Upper lobe of right lung (tissue), 1 donor: ENCODE data around the gene SLC18B1. TPM values are rescaled to one million over a fixed set of nuclear protein-coding genes. Genes with fewer than 3 reads are reported as not detected.
A peak's percentile ranks its signal among the peaks of the same experiment; 100 is the strongest.

Experiments
- ATAC-seq: fragments of 200-7000 bp; cut with Tn5 transposase; one replicate; pipeline ENCODE4 v1.9.1; 2020; ENCODE audit warnings: mild to moderate bottlenecking, moderate library complexity
- DNase-seq: peaks from one replicate; pipeline ENCODE4 v3.0.0-alpha.2; 2020
- H3K27ac ChIP-seq: fragments of 200-600 bp; one replicate; pipeline ENCODE4 v1.8.0; 2022
- H3K27me3 ChIP-seq: fragments of 200-600 bp; one replicate; pipeline ENCODE4 v1.8.0; 2022; ENCODE audit warnings: mild to moderate bottlenecking
- H3K36me3 ChIP-seq: fragments of 200-600 bp; one replicate; pipeline ENCODE4 v1.8.0; 2022
- H3K4me1 ChIP-seq: fragments of 200-600 bp; one replicate; pipeline ENCODE4 v1.8.0; 2022
- H3K4me3 ChIP-seq: fragments of 200-600 bp; one replicate; pipeline ENCODE4 v1.8.0; 2022; ENCODE audit warnings: mild to moderate bottlenecking
- H3K9me3 ChIP-seq: fragments of 200-600 bp; one replicate; pipeline ENCODE4 v1.8.0; 2022
- intact Hi-C: fragments of 100-400 bp; cut with DNase I; formaldehyde crosslinking; loops from one replicate; pipeline ENCODE4 v1.11.0; 2022
- total RNA-seq: library from RNA; stranded (reverse); fragmentation: NEBNext Ultra II Directional; extraction: Animal tissue kit (Norgen Biotek cat#: 25700); gene quantifications from one replicate; pipeline ENCODE4 v1.2.1, GENCODE V29; 2021
- TF ChIP-seq, protein P1 (sequence below): fragments of 200-600 bp; IDR thresholded peaks from one replicate; pipeline ENCODE4 v1.8.0; 2022; ENCODE audit warnings: antibody characterized with exemption
- donor health status: DM: no; HTN: yes; CAD: no; lungs with severe emphysema.

The SLC18B1 gene
- total RNA-seq, 1 donor from 2014 or later, result 8.9 TPM

DNA sequence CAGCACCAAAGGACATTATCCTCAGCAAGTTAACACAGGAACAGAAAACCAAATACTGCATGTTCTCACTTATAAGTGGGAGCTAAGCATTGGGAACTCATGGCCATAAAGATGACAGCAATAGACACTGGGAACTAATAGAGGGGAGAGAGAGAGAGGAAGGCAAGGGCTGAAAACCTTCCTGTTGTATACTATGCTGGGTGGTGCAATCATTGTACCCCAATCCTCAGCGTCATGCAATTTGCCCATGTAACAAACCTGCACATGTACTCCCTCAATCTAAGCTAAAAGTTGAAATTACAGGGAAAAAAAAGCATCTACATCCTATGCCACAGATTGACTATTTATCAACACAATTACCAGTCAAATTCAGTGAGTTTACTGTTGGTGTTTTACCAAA, 64.6 kb downstream of the SLC18B1 start:
- Histone ChIP-seq H3K9me3 (no peaks in the 10 kb centered on the region), H3K4me1 (peaks cover 22% of the 10 kb centered on the region), H3K27ac (no peak overlapping the region), H3K36me3 (no peaks in the 10 kb centered on the region), H3K27me3 (no peaks in the 10 kb centered on the region), H3K4me3 (no peak overlapping the region)
- intact Hi-C loops, result no loop called here
- DNase-seq (no peak), ATAC-seq (peak; percentile 68)
- TF ChIP-seq, protein P1, sequence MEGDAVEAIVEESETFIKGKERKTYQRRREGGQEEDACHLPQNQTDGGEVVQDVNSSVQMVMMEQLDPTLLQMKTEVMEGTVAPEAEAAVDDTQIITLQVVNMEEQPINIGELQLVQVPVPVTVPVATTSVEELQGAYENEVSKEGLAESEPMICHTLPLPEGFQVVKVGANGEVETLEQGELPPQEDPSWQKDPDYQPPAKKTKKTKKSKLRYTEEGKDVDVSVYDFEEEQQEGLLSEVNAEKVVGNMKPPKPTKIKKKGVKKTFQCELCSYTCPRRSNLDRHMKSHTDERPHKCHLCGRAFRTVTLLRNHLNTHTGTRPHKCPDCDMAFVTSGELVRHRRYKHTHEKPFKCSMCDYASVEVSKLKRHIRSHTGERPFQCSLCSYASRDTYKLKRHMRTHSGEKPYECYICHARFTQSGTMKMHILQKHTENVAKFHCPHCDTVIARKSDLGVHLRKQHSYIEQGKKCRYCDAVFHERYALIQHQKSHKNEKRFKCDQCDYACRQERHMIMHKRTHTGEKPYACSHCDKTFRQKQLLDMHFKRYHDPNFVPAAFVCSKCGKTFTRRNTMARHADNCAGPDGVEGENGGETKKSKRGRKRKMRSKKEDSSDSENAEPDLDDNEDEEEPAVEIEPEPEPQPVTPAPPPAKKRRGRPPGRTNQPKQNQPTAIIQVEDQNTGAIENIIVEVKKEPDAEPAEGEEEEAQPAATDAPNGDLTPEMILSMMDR, result no peak

DNA sequence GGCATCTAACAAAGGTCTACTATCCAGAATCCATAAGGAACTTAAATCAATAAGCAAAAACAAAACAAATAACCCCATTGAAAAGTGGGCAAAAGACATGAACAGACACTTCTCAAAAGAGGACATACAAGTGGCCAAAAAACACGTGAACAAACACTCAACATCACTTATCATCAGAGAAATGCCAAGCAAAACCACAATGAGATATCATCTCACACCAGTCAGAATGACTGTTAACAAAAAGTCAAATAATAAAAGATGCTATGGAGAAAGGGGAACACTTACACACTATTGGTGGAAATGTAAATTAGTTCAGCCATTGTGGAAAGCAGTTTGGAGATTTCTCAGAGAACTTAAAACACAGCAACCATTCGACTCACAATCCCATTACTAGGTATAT, 65.2 kb downstream of the SLC18B1 start:
- intact Hi-C loops, result no loop called here
- Histone ChIP-seq H3K27me3 (no peaks in the 10 kb centered on the region), H3K27ac (no peak overlapping the region), H3K36me3 (no peaks in the 10 kb centered on the region), H3K4me3 (no peak overlapping the region), H3K4me1 (peaks cover 22% of the 10 kb centered on the region), H3K9me3 (no peaks in the 10 kb centered on the region)
- DNase-seq (no peak), ATAC-seq (no peak)
- TF ChIP-seq, protein P1, result no peak

DNA sequence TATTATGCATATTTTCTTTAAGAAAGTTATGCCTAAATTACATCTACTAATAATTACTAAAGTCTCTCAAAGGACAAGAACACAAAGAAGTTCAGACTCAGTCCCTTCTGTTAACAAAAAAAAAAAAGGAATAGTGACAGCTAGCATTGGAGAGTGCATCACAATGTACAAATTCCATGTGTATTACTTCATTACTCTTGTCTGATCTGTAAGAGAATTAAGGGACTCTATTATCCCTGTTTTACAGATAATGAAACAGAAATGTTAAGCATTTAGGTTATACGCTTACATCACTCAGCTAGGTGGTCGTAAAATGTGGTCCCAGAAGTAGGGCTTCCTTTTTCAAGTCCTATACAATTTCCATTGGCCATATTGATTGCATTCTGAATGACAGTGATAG, 67.4 kb downstream of the SLC18B1 start:
- Histone ChIP-seq H3K27me3 (no peaks in the 10 kb centered on the region), H3K9me3 (no peaks in the 10 kb centered on the region), H3K4me1 (peaks cover 14% of the 10 kb centered on the region), H3K36me3 (no peaks in the 10 kb centered on the region), H3K4me3 (no peak overlapping the region), H3K27ac (no peak overlapping the region)
- DNase-seq, result no peak
- ATAC-seq, result no peak
- intact Hi-C loops, result no loop called here
- TF ChIP-seq, protein P1, result no peak

- peak; percentile 34 for ATAC-seq
These were observed 67.9 kb downstream of the SLC18B1 start for GRCh38 chr6:132730560-132730959.

GRCh38 chr6:132728616-132729015, 69.8 kb downstream of the SLC18B1 start:
- Histone ChIP-seq H3K4me3 (no peak overlapping the region), H3K4me1 (peaks cover 10% of the 10 kb centered on the region), H3K27ac (no peak overlapping the region), H3K9me3 (no peaks in the 10 kb centered on the region), H3K36me3 (no peaks in the 10 kb centered on the region), H3K27me3 (no peaks in the 10 kb centered on the region)
- TF ChIP-seq, protein P1, result no peak
- intact Hi-C loops, result no loop called here
- ATAC-seq (no peak), DNase-seq (no peak)

More at GRCh38 chr6:132730560-132730959, 67.9 kb downstream of the SLC18B1 start:
- Histone ChIP-seq H3K27me3 (no peaks in the 10 kb centered on the region), H3K9me3 (no peaks in the 10 kb centered on the region), H3K4me3 (no peak overlapping the region), H3K36me3 (no peaks in the 10 kb centered on the region), H3K4me1 (peaks cover 10% of the 10 kb centered on the region), H3K27ac (no peak overlapping the region)
- intact Hi-C loops, result no loop called here
- TF ChIP-seq, protein P1, result no peak
- DNase-seq, result no peak

DNA sequence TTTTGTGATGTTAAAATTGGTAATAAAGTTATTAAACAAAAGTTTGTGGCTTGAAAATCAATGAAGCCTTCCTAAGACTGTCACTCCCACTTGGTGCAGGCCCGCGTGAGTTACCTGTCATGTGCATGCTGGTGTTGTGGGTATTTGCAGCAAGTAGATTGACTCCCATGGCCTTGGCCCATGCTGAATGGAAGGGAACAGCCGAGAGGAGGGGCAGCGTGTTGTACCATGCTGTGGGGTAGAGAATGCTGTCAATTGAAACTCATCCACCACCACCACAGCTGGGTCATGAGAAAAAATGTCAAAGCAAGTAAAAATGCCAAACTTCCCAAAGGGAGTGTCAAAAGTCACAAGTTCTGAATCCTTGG, 71.8 kb downstream of the SLC18B1 start:
- ATAC-seq (no peak), DNase-seq (no peak)
- Histone ChIP-seq H3K9me3 (no peaks in the 10 kb centered on the region), H3K27me3 (no peaks in the 10 kb centered on the region), H3K4me1 (peaks cover 10% of the 10 kb centered on the region), H3K4me3 (no peak overlapping the region), H3K27ac (no peak overlapping the region), H3K36me3 (no peaks in the 10 kb centered on the region)
- intact Hi-C loops, result no loop called here
- TF ChIP-seq, protein P1, result no peak
